Lung microvascular endothelial cell (primary cell): ENCODE measurements around the gene INTS1. TPM values are rescaled to one million over a fixed set of nuclear protein-coding genes. Genes with fewer than 3 reads are reported as not detected.

ENCODE experiments used
- DNase-seq, 2 donors: peaks; one replicate each; pipeline versions ENCODE4 v3.0.0 to v3.0.0-alpha.2; 2010; ENCODE audit warnings: low read depth in 2 of 2
- total RNA-seq: library from RNA; depleted of rRNA; stranded (reverse); fragments of >200 nt; gene quantifications from 2 replicates; pipeline ENCODE4 v1.2.1, GENCODE V29; 2014

Gene INTS1
- total RNA-seq, 1 donor from 2014 or later: 26.8 TPM

- DNase-seq: peak; percentile 49 to 63
Observed at GRCh38 chr7:1432411-1433082, 71.6 kb downstream of the INTS1 start.

- DNase-seq: no peak
Observed at GRCh38 chr7:1431634-1432380, 72.4 kb downstream of the INTS1 start.

- DNase-seq: no peak
Observed at GRCh38 chr7:1431226-1431625, 73.0 kb downstream of the INTS1 start.

GRCh38 chr7:1430056-1430845, 73.9 kb downstream of the INTS1 start:
- DNase-seq: no peak

GRCh38 chr7:1428941-1429501, 75.2 kb downstream of the INTS1 start:
- no peak for DNase-seq

- no peak for DNase-seq
Observed at GRCh38 chr7:1427064-1427657, 77.0 kb downstream of the INTS1 start.

- DNase-seq: no peak
Observed at GRCh38 chr7:1426474-1426873, 77.7 kb downstream of the INTS1 start.

- peak in 1 of 2 donors; percentile 28 for DNase-seq
Observed at GRCh38 chr7:1425292-1426136, 78.7 kb downstream of the INTS1 start.

- DNase-seq: no peak
Observed at GRCh38 chr7:1424041-1424440, 80.1 kb downstream of the INTS1 start.

GRCh38 chr7:1423264-1423811, 80.9 kb downstream of the INTS1 start:
- DNase-seq: no peak

- no peak for DNase-seq
Observed at GRCh38 chr7:1422512-1423263, 81.5 kb downstream of the INTS1 start.

- DNase-seq: no peak
Observed at GRCh38 chr7:1421946-1422345, 82.2 kb downstream of the INTS1 start.

GRCh38 chr7:1421020-1421790, 83.0 kb downstream of the INTS1 start:
- DNase-seq: no peak

Other genes starting within 250 kb of the INTS1 start
- 7.4 and 8.9 TPM in 2 replicates for gene MICALL2, start 44.9 kb downstream of the INTS1 start, total RNA-seq
- gene MAFK, start 26.3 kb upstream of the INTS1 start, total RNA-seq: 18.1 and 56.9 TPM in 2 replicates
- under 0.01 TPM in 2 replicates for gene TMEM184A, start 51.8 kb upstream of the INTS1 start, total RNA-seq
- gene PSMG3, start 65.6 kb upstream of the INTS1 start, total RNA-seq: 13.3 and 17.9 TPM in 2 replicates
- gene ELFN1, start 165.9 kb upstream of the INTS1 start, total RNA-seq: under 0.01 and 0.44 TPM in 2 replicates